A549 (cell line): Measurements from ENCODE around the gene ROR1. TPM values are rescaled to one million over a fixed set of nuclear protein-coding genes. Genes with fewer than 3 reads are reported as not detected.

Experiments
- ATAC-seq, 2 experiments: fragments of 200-7000 bp in 1 of 2; fragments of >200 bp in 1 of 2; cut with Nextera tagmentation in 1 of 2; cut with Tn5 transposase in 1 of 2; 3 replicates each; pipeline versions ENCODE4 v1.8.0 to v1.9.1; 2018 to 2020; ENCODE audit warnings: mild to moderate bottlenecking in 1 of 2, moderate library complexity in 1 of 2
- CTCF ChIA-PET: fragments of 300-600 bp; sonication (Branson Sonifier 250); formaldehyde crosslinking; extraction: SDS; loops from one replicate; lab custom pipeline; 2021; ENCODE audit warnings: antibody characterized with exemption, inconsistent platforms; lab: Yijun Ruan, JAX
- POLR2A ChIA-PET: fragments of 350-600 bp; formaldehyde crosslinking; extraction: SDS; loops from one replicate; lab custom pipeline; 2021; ENCODE audit warnings: antibody characterized with exemption, inconsistent platforms; lab: Yijun Ruan, JAX
- DNase-seq, 2 experiments: peaks; one replicate each; pipeline versions ENCODE4 v3.0.0 to v3.0.0-alpha.2; 2011 to 2016; ENCODE audit warnings: low read depth in 1 of 2, low spot score in 1 of 2
- FAIRE-seq: peaks from 2 replicates; lab custom pipeline; 2011; peaks lifted over from hg19 to GRCh38; lab: Jason Lieb, UNC
- H3K27ac ChIP-seq, 2 experiments: fragments of >200 bp; sonication (Bioruptor Twin); formaldehyde crosslinking; 3 replicates each; pipeline ENCODE4 v1.5.1; 2016 to 2017
- H3K4me1 ChIP-seq: fragments of >200 bp; sonication (Bioruptor Twin); formaldehyde crosslinking; 3 replicates; pipeline ENCODE4 v1.6.1; 2016
- H3K4me2 ChIP-seq: fragments of >200 bp; sonication (Bioruptor Twin); formaldehyde crosslinking; 3 replicates; pipeline ENCODE4 v1.6.1; 2016
- H3K4me3 ChIP-seq: fragments of >200 bp; sonication (Bioruptor Twin); formaldehyde crosslinking; 3 replicates; pipeline ENCODE4 v1.5.1; 2016
- H3K9me3 ChIP-seq: fragments of >200 bp; sonication (Bioruptor Twin); formaldehyde crosslinking; 3 replicates; pipeline ENCODE4 v1.6.1; 2016
- CBX2 ChIP-seq: fragments of 200-600 bp; sonication (generic); IDR thresholded peaks from 2 replicates; pipeline ENCODE4 v1.6.1; 2016; ENCODE audit warnings: low read depth, mild to moderate bottlenecking, borderline replicate concordance
- CBX8 ChIP-seq: fragments of 200-600 bp; sonication (generic); IDR thresholded peaks from 2 replicates; pipeline ENCODE4 v1.6.1; 2016
- EHMT2 ChIP-seq: fragments of 200-600 bp; sonication (generic); IDR thresholded peaks from 2 replicates; pipeline ENCODE4 v1.6.1; 2016; ENCODE audit warnings: antibody characterized with exemption, low read depth, mild to moderate bottlenecking, moderate library complexity
- EP300 ChIP-seq, 2 experiments: fragments of >200 bp; sonication (Bioruptor Twin); formaldehyde crosslinking; IDR thresholded peaks; 2 replicates in 1 of 2; 3 replicates in 1 of 2; pipeline ENCODE4 v1.6.1; 2016 to 2017
- FOXS1 ChIP-seq: fragments of 250-450 bp; sonication (Bioruptor Pico); IDR thresholded peaks from 2 replicates; pipeline ENCODE4 v1.5.0; 2020; ENCODE audit warnings: mild to moderate bottlenecking, moderate library complexity
- GATA3 ChIP-seq: IDR thresholded peaks from 2 replicates; pipeline ENCODE4 v1.6.1; 2012; ENCODE audit warnings: borderline replicate concordance
- HOXB13 ChIP-seq: fragments of 250-450 bp; sonication (Bioruptor Pico); IDR thresholded peaks from 2 replicates; pipeline ENCODE4 v1.5.0; 2020; ENCODE audit warnings: low read depth, mild to moderate bottlenecking, moderate library complexity
- JUNB ChIP-seq: fragments of >200 bp; sonication (Bioruptor Twin); formaldehyde crosslinking; IDR thresholded peaks from 2 replicates; pipeline ENCODE4 v1.6.1; 2016
- KDM5A ChIP-seq: fragments of 200-600 bp; sonication (generic); IDR thresholded peaks from 2 replicates; pipeline ENCODE4 v1.6.1; 2016; ENCODE audit warnings: antibody characterized with exemption, mild to moderate bottlenecking
- MAFK ChIP-seq: fragments of 450-650 bp; IDR thresholded peaks from 2 replicates; pipeline ENCODE4 v1.6.1; 2014; ENCODE audit not compliant: partially characterized antibody
- MAZ ChIP-seq: fragments of 150-350 bp; IDR thresholded peaks from 2 replicates; pipeline ENCODE4 v1.6.1; 2014; ENCODE audit warnings: antibody characterized with exemption, low read depth, low read length, borderline replicate concordance
- PHF8 ChIP-seq: fragments of 200-600 bp; sonication (generic); IDR thresholded peaks from 2 replicates; pipeline ENCODE4 v1.6.1; 2016; ENCODE audit warnings: low read depth, mild to moderate bottlenecking, antibody characterized with exemption, moderate library complexity, borderline replicate concordance
- RAD21 ChIP-seq, 2 experiments: fragments of >200 bp in 1 of 2; sonication (Bioruptor Twin) in 1 of 2; formaldehyde crosslinking in 1 of 2; IDR thresholded peaks in 1 of 2; conservative IDR thresholded peaks in 1 of 2; 2 replicates in 1 of 2; 3 replicates in 1 of 2; pipeline ENCODE4 v1.6.1; 2012 to 2018; ENCODE audit warnings: inconsistent platforms in 1 of 2
- RCOR1 ChIP-seq: fragments of 150-350 bp; IDR thresholded peaks from 2 replicates; pipeline ENCODE4 v1.6.1; 2014; ENCODE audit warnings: antibody characterized with exemption, low read length, low read depth
- RFX5 ChIP-seq: fragments of 450-650 bp; IDR thresholded peaks from 2 replicates; pipeline ENCODE4 v1.7.1; 2014; ENCODE audit warnings: antibody characterized with exemption, mild to moderate bottlenecking, moderate library complexity
- SMC3 ChIP-seq: fragments of >200 bp; sonication (Bioruptor Twin); formaldehyde crosslinking; IDR thresholded peaks from 3 replicates; pipeline ENCODE4 v1.6.1; 2018; ENCODE audit warnings: inconsistent platforms
- ZFP36 ChIP-seq: fragments of 450-650 bp; IDR thresholded peaks from 2 replicates; pipeline ENCODE4 v1.6.1; 2014; ENCODE audit warnings: borderline replicate concordance; ENCODE audit not compliant: partially characterized antibody
- ZNF302 ChIP-seq: fragments of 250-450 bp; sonication (Bioruptor Pico); IDR thresholded peaks from 2 replicates; pipeline ENCODE4 v1.9.0; 2021; ENCODE audit warnings: inconsistent platforms, mild to moderate bottlenecking, moderate library complexity
- WGBS: methylation state at CpG from one replicate; pipeline ENCODE4 v1.1.6; 2017; ENCODE audit errors: missing lambda C conversion rate; 5-methylcytosine and 5-hydroxymethylcytosine counted together
- polyA plus RNA-seq, 4 experiments: library from polyadenylated mRNA; depleted of rRNA in 3 of 4; stranded (reverse); fragments of >200 nt; fragmentation: RNase III in 1 of 4; extraction: RNeasy Plus Mini Kit Qiagen cat#74134 plus additional on column Dnase treatment in 1 of 4; gene quantifications; 2 replicates in 3 of 4; 3 replicates in 1 of 4; pipeline ENCODE4 v1.2.3, GENCODE V29; 2011 to 2017
- TF ChIP-seq, protein P1 (sequence below): fragments of >200 bp; sonication (Bioruptor Twin); formaldehyde crosslinking; IDR thresholded peaks from 3 replicates; pipeline ENCODE4 v1.5.1; 2016
- TF ChIP-seq, protein P2 (sequence below): fragments of >200 bp; sonication (Bioruptor Twin); formaldehyde crosslinking; IDR thresholded peaks from 3 replicates; pipeline ENCODE4 v1.6.1; 2016
- TF ChIP-seq, protein P3 (sequence below): IDR thresholded peaks from 2 replicates; pipeline ENCODE4 v1.6.1; 2012
- TF ChIP-seq, protein P4 (sequence below): fragments of 200-600 bp; sonication (generic); IDR thresholded peaks from 2 replicates; pipeline ENCODE4 v1.6.1; 2016; ENCODE audit warnings: antibody characterized with exemption, mild to moderate bottlenecking, moderate library complexity

The ROR1 gene
- polyA plus RNA-seq, 2 of the 4 experiments (the other 2 are of a cell fraction) = 6.5 to 19.0 TPM

DNA sequence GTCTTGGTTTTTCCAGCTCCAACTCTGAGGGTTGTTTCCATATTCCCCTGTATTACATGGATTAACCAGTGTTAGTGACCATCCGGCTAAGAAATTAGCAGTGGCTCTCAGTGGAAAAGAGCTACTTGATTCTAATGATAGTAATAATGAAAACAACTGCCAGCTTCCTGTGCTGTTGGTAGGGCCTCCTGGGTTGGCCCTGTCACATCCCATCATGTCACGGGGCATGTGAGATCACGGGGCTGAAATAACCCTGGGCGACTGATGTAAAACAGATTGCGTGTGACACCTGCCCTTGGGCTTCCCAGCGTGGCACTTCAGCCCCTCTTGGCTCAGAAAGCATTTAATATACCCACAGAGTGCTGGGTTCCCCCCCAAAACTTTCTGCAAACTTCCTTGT lies 149.0 kb downstream of the ROR1 start:
- Histone ChIP-seq H3K9me3 (no peaks in the 10 kb centered on the region), H3K4me3 (no peak overlapping the region), H3K4me1 (peaks cover 54% of the 10 kb centered on the region), H3K4me2 (no peak overlapping the region), H3K27ac (peak overlapping the region; percentile 34 to 89; a peak in 4 of 6 replicates)
- DNase-seq (no peak), FAIRE-seq (no peak), ATAC-seq (no peak)
- CTCF ChIA-PET = interaction anchor here (0.8 to 2.7 kb wide), 4 partner anchors 9 to 248 kb away, joined by 3 to 9 read pairs (median 4); no protein-coding TSS in a partner anchor
- TF ChIP-seq SMC3 (no peak), RAD21 (conservative IDR thresholded peaks at IDR 0.05 in 1 of 2, IDR thresholded peaks at IDR 0.05 in 1 of 2) (no peak), ZFP36 (no peak), ZNF302 (CRISPR knock-in tag) (no peak), EP300 (IDR thresholded peaks at IDR 0.05) (no peak), MAZ (no peak), CBX2 (no peak), JUNB (no peak), GATA3 (no peak), EHMT2 (no peak), MAFK (no peak)
- TF ChIP-seq, protein P1, sequence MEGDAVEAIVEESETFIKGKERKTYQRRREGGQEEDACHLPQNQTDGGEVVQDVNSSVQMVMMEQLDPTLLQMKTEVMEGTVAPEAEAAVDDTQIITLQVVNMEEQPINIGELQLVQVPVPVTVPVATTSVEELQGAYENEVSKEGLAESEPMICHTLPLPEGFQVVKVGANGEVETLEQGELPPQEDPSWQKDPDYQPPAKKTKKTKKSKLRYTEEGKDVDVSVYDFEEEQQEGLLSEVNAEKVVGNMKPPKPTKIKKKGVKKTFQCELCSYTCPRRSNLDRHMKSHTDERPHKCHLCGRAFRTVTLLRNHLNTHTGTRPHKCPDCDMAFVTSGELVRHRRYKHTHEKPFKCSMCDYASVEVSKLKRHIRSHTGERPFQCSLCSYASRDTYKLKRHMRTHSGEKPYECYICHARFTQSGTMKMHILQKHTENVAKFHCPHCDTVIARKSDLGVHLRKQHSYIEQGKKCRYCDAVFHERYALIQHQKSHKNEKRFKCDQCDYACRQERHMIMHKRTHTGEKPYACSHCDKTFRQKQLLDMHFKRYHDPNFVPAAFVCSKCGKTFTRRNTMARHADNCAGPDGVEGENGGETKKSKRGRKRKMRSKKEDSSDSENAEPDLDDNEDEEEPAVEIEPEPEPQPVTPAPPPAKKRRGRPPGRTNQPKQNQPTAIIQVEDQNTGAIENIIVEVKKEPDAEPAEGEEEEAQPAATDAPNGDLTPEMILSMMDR = no peak
- TF ChIP-seq, protein P2, sequence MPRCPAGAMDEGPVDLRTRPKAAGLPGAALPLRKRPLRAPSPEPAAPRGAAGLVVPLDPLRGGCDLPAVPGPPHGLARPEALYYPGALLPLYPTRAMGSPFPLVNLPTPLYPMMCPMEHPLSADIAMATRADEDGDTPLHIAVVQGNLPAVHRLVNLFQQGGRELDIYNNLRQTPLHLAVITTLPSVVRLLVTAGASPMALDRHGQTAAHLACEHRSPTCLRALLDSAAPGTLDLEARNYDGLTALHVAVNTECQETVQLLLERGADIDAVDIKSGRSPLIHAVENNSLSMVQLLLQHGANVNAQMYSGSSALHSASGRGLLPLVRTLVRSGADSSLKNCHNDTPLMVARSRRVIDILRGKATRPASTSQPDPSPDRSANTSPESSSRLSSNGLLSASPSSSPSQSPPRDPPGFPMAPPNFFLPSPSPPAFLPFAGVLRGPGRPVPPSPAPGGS = no peak
- POLR2A ChIA-PET = no interaction called here
- 94% methylated on average over 6 of the region's 6 CpGs for WGBS

DNA sequence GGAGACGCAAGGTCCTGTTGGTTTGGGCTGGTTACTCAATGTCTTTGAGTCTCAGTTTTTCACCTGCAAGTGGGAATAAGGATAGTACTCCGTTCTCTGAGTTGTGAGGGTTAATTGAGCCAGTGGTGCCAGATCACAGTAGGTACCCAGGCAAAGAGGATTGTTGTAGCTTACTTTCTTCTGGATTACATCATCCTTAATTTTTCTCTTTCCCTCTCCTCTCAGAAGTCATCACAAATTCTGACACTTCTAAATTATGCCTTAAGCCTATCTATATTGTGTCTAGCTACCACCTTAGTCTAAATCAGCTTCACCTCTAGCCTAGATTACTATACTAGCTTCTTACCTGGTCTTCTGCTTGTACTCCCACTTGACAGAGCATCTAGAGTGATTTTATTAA lies 149.5 kb downstream of the ROR1 start:
- CTCF ChIA-PET = interaction anchor here (0.8 to 2.7 kb wide), 4 partner anchors 9 to 249 kb away, joined by 3 to 9 read pairs (median 4); no protein-coding TSS in a partner anchor
- no peak for TF ChIP-seq KDM5A
- TF ChIP-seq, protein P3, sequence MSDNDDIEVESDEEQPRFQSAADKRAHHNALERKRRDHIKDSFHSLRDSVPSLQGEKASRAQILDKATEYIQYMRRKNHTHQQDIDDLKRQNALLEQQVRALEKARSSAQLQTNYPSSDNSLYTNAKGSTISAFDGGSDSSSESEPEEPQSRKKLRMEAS = no peak
- TF ChIP-seq PHF8 = no peak
- TF ChIP-seq RCOR1 = no peak
- TF ChIP-seq, protein P4, sequence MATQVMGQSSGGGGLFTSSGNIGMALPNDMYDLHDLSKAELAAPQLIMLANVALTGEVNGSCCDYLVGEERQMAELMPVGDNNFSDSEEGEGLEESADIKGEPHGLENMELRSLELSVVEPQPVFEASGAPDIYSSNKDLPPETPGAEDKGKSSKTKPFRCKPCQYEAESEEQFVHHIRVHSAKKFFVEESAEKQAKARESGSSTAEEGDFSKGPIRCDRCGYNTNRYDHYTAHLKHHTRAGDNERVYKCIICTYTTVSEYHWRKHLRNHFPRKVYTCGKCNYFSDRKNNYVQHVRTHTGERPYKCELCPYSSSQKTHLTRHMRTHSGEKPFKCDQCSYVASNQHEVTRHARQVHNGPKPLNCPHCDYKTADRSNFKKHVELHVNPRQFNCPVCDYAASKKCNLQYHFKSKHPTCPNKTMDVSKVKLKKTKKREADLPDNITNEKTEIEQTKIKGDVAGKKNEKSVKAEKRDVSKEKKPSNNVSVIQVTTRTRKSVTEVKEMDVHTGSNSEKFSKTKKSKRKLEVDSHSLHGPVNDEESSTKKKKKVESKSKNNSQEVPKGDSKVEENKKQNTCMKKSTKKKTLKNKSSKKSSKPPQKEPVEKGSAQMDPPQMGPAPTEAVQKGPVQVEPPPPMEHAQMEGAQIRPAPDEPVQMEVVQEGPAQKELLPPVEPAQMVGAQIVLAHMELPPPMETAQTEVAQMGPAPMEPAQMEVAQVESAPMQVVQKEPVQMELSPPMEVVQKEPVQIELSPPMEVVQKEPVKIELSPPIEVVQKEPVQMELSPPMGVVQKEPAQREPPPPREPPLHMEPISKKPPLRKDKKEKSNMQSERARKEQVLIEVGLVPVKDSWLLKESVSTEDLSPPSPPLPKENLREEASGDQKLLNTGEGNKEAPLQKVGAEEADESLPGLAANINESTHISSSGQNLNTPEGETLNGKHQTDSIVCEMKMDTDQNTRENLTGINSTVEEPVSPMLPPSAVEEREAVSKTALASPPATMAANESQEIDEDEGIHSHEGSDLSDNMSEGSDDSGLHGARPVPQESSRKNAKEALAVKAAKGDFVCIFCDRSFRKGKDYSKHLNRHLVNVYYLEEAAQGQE = no peak
- TF ChIP-seq MAFK = no peak
- TF ChIP-seq HOXB13 (CRISPR knock-in tag) = no peak
- no peak for TF ChIP-seq RFX5
- TF ChIP-seq FOXS1 (CRISPR knock-in tag) = no peak
- no peak for TF ChIP-seq RAD21 (conservative IDR thresholded peaks at IDR 0.05 in 1 of 2, IDR thresholded peaks at IDR 0.05 in 1 of 2)
- TF ChIP-seq CBX8 = no peak
- POLR2A ChIA-PET = no interaction called here
- no peak for FAIRE-seq
- no peak for ATAC-seq
- H3K27ac ChIP-seq = peak overlapping the region; percentile 34 to 89; a peak in 4 of 6 replicates
- WGBS = 95% methylated on average over 2 of the region's 2 CpGs
- peaks cover 52% of the 10 kb centered on the region for H3K4me1 ChIP-seq
- H3K9me3 ChIP-seq = no peaks in the 10 kb centered on the region
- no peak overlapping the region for H3K4me2 ChIP-seq
- no peak for DNase-seq
- no peak overlapping the region for H3K4me3 ChIP-seq
